ENCODE data around the gene LHX4.

Gene LHX4

GRCh38 chr1:180271272-180272255, 41.5 kb downstream of the LHX4 start:
- no peak for DNase-seq (ENCODE audit: low read depth)

GRCh38 chr1:180272395-180272794, 42.3 kb downstream of the LHX4 start:
- no peak for DNase-seq (ENCODE audit: low read depth)

GRCh38 chr1:180273066-180273465, 43.0 kb downstream of the LHX4 start:
- no peak for DNase-seq (ENCODE audit: low read depth)

- DNase-seq (ENCODE audit: low read depth), result no peak
Observed at GRCh38 chr1:180274221-180274620, 44.2 kb downstream of the LHX4 start.

- DNase-seq (ENCODE audit: low read depth), result no peak
Observed at GRCh38 chr1:180275726-180276125, 45.7 kb downstream of the LHX4 start.

GRCh38 chr1:180277476-180278193, 47.6 kb downstream of the LHX4 start:
- DNase-seq (ENCODE audit: low read depth), result no peak

GRCh38 chr1:180278194-180278515, 48.1 kb downstream of the LHX4 start:
- DNase-seq (ENCODE audit: low read depth), result no peak

- no peak for DNase-seq (ENCODE audit: low read depth)
Observed at GRCh38 chr1:180278596-180279395, 48.7 kb downstream of the LHX4 start.

- DNase-seq (ENCODE audit: low read depth), result no peak
Observed at GRCh38 chr1:180279651-180280050, 49.6 kb downstream of the LHX4 start.

- no peak for DNase-seq (ENCODE audit: low read depth)
Observed at GRCh38 chr1:180280617-180281016, 50.6 kb downstream of the LHX4 start.

- DNase-seq (ENCODE audit: low read depth), result no peak
Observed at GRCh38 chr1:180281490-180281889, 51.4 kb downstream of the LHX4 start.

- DNase-seq (ENCODE audit: low read depth), result no peak
Observed at GRCh38 chr1:180282401-180283044, 52.5 kb downstream of the LHX4 start.

- no peak for DNase-seq (ENCODE audit: low read depth)
Observed at GRCh38 chr1:180283098-180283497, 53.0 kb downstream of the LHX4 start.

GRCh38 chr1:180286417-180286816, 56.4 kb downstream of the LHX4 start:
- no peak for DNase-seq (ENCODE audit: low read depth)

- DNase-seq (ENCODE audit: low read depth), result no peak
Observed at GRCh38 chr1:180287988-180288705, 58.1 kb downstream of the LHX4 start.

- DNase-seq (ENCODE audit: low read depth), result no peak
Observed at GRCh38 chr1:180288940-180289339, 58.9 kb downstream of the LHX4 start.

- DNase-seq (ENCODE audit: low read depth), result no peak
Observed at GRCh38 chr1:180290265-180291001, 60.4 kb downstream of the LHX4 start.

- no peak for DNase-seq (ENCODE audit: low read depth)
Observed at GRCh38 chr1:180291004-180291403, 60.9 kb downstream of the LHX4 start.

- DNase-seq (ENCODE audit: low read depth), result no peak
Observed at GRCh38 chr1:180294711-180295110, 64.6 kb downstream of the LHX4 start.

- no peak for DNase-seq (ENCODE audit: low read depth)
Observed at GRCh38 chr1:180295999-180296398, 65.9 kb downstream of the LHX4 start.
